SK-N-MC (cell line): Measurements from ENCODE around the gene LPCAT3.

Experiments used
- EZH2 ChIP-seq: fragments of 200-600 bp; sonication (generic); IDR thresholded peaks from one replicate; pipeline ENCODE4 v1.6.1; 2017; ENCODE audit warnings: antibody characterized with exemption
- POLR2AphosphoS5 ChIP-seq: IDR thresholded peaks from 2 replicates; pipeline ENCODE4 v1.6.1; 2012; ENCODE audit warnings: mild to moderate bottlenecking, low read depth, low read length, borderline replicate concordance

GRCh38 chr12:6961278-6961694, 57.0 kb downstream of the LPCAT3 start:
- TF ChIP-seq POLR2AphosphoS5 (no peak; the same call in 1 of the 2 replicates), EZH2 (no peak)
